ENCODE results near the gene BRMS1.

The BRMS1 gene

GRCh38 chr11:66293352-66293751 lies 51.6 kb downstream of the BRMS1 start:
- no peak for DNase-seq (ENCODE audit: low spot score)
- ChIA-PET POLR2A (ENCODE audit: low non-redundant PET) (no interaction called here), CTCF (interaction anchor here (2.6 kb wide), 1 partner anchor 11 kb away, joined by 6 read pairs; no protein-coding TSS in a partner anchor)
- no peak overlapping the region for H3K27ac ChIP-seq
- no peak for TF ChIP-seq CTCF (conservative IDR thresholded peaks at IDR 0.05; ENCODE audit: low read depth)

- ChIA-PET CTCF (no interaction called here), POLR2A (ENCODE audit: low non-redundant PET) (no interaction called here)
- no peak overlapping the region for H3K27ac ChIP-seq
- DNase-seq (ENCODE audit: low spot score), result no peak
- no peak for TF ChIP-seq CTCF (conservative IDR thresholded peaks at IDR 0.05; ENCODE audit: low read depth)
Observed at GRCh38 chr11:66292543-66293332, 52.2 kb downstream of the BRMS1 start.

DNA sequence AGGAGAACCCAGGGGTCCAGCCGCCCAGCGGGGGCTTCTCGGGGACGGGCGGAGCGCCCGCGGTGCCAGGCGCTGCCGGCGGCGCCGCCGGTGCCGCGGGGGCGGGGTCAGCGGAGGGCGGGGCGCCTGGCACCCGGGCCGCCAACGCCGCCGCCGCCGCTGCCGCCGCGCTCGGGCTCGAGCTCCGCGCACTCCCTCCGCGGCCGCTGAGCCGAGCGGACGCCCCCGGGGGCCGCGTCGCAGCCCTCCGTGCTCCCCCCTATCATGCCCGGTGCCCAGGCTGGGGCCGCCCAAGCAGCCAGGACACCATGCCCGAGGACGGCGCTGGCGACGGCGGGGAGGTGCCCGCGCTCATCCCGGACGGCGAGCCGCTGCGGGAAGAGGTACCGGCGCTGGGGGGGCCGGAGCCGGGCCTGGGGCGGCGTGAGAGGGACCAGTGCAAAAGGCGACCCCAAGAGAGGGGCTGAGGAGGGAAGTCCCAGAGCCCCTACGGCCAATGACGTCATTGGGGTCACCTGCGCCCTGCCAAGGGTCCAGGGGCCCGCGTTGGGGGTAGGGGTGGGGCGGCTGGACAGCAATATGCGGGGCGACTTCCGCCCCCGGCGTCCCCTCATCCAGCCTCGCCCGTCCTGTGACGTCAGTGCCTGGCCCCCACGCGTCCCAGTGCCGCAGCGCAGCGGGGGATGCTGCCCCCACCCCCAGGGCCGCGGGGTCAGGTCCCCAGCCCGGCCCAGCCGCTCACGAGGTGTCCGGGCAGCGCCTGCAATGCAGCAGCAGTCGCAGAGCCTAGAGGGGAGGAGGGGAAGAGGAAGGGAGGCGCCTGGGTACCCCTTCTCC lies 53.0 kb downstream of the BRMS1 start, which contains the start of gene TMEM151A:
Gene TMEM151A (plus strand): TSS at position 189 of the 837 bp plus-strand sequence. CDS start 120 bp downstream, at position 309.
- CTCF ChIA-PET, result interaction anchor here (0.6 kb wide), 1 partner anchor 32 kb away, joined by 3 read pairs; no protein-coding TSS in a partner anchor
- POLR2A ChIA-PET (ENCODE audit: low non-redundant PET), result interaction anchor here (0.5 to 0.6 kb wide), 3 partner anchors 236 to 1209 kb away, joined by 3 to 6 read pairs (median 5); no protein-coding TSS in a partner anchor
- H3K27ac ChIP-seq, result no peak within 1 kb of the TSS
- no peak for TF ChIP-seq CTCF (conservative IDR thresholded peaks at IDR 0.05; ENCODE audit: low read depth)
- no peak for DNase-seq (ENCODE audit: low spot score)

DNA sequence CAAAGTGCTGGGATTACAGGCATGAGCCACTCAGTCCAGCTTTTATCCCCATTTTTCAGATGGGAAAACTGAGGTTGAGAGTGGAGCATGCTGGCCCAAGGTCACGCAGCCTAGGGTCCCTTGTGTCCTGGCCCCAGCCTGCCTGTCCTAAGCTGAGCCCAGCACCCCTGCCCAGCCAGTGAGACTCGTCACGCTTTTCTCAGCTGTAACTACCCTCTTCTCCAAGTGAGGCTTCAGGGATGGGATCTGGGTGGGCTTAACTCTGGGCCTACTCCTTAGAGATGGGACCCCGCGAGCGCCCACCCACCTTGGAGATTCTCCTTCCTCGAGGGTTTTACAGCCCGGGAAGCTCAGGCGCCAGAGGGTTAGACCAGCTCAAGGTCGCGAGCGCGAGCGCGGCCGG lies 53.6 kb downstream of the BRMS1 start:
- TF ChIP-seq CTCF (conservative IDR thresholded peaks at IDR 0.05; ENCODE audit: low read depth), result no peak
- POLR2A ChIA-PET (ENCODE audit: low non-redundant PET), result interaction anchor here (0.5 to 0.6 kb wide), 3 partner anchors 236 to 1210 kb away, joined by 3 to 6 read pairs (median 5); no protein-coding TSS in a partner anchor
- CTCF ChIA-PET, result interaction anchor here (0.6 to 1.0 kb wide), 2 partner anchors 9 to 32 kb away, joined by 3 to 5 read pairs; no protein-coding TSS in a partner anchor
- no peak overlapping the region for H3K27ac ChIP-seq
- no peak for DNase-seq (ENCODE audit: low spot score)

GRCh38 chr11:66290330-66290621 lies 54.6 kb downstream of the BRMS1 start:
- peak overlapping the region; percentile 90 for H3K27ac ChIP-seq
- no peak for TF ChIP-seq CTCF (conservative IDR thresholded peaks at IDR 0.05; ENCODE audit: low read depth)
- ChIA-PET CTCF (interaction anchor here (1.0 kb wide), 1 partner anchor 99 kb away, joined by 5 read pairs; no protein-coding TSS in a partner anchor), POLR2A (ENCODE audit: low non-redundant PET) (no interaction called here)
- no peak for DNase-seq (ENCODE audit: low spot score)
